HT-29 (cell line): ENCODE data around the gene CEP250. TPM values are rescaled to one million over a fixed set of nuclear protein-coding genes. Genes with fewer than 3 reads are reported as not detected.
A peak's percentile ranks its signal among the peaks of the same experiment; 100 is the strongest.
"Not testable (repeated sequence)": the region's sequence is repeated elsewhere in the genome, so short reads cannot be mapped to it uniquely, and the experiment has no call there.

Source experiments
- DNase-seq: peaks from one replicate; pipeline ENCODE4 v3.0.0-alpha.2; 2015; ENCODE audit warnings: low spot score
- total RNA-seq: library from RNA; depleted of rRNA; stranded (reverse); fragments of >200 nt; shearing (Covaris generic); gene quantifications from 2 replicates; pipeline ENCODE4 v1.2.3, GENCODE V29; 2014; rRNA removed

The CEP250 gene, protein sequence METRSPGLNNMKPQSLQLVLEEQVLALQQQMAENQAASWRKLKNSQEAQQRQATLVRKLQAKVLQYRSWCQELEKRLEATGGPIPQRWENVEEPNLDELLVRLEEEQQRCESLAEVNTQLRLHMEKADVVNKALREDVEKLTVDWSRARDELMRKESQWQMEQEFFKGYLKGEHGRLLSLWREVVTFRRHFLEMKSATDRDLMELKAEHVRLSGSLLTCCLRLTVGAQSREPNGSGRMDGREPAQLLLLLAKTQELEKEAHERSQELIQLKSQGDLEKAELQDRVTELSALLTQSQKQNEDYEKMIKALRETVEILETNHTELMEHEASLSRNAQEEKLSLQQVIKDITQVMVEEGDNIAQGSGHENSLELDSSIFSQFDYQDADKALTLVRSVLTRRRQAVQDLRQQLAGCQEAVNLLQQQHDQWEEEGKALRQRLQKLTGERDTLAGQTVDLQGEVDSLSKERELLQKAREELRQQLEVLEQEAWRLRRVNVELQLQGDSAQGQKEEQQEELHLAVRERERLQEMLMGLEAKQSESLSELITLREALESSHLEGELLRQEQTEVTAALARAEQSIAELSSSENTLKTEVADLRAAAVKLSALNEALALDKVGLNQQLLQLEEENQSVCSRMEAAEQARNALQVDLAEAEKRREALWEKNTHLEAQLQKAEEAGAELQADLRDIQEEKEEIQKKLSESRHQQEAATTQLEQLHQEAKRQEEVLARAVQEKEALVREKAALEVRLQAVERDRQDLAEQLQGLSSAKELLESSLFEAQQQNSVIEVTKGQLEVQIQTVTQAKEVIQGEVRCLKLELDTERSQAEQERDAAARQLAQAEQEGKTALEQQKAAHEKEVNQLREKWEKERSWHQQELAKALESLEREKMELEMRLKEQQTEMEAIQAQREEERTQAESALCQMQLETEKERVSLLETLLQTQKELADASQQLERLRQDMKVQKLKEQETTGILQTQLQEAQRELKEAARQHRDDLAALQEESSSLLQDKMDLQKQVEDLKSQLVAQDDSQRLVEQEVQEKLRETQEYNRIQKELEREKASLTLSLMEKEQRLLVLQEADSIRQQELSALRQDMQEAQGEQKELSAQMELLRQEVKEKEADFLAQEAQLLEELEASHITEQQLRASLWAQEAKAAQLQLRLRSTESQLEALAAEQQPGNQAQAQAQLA (N-terminal part only)
- 19.2 and 30.2 TPM in 2 replicates for total RNA-seq

DNA sequence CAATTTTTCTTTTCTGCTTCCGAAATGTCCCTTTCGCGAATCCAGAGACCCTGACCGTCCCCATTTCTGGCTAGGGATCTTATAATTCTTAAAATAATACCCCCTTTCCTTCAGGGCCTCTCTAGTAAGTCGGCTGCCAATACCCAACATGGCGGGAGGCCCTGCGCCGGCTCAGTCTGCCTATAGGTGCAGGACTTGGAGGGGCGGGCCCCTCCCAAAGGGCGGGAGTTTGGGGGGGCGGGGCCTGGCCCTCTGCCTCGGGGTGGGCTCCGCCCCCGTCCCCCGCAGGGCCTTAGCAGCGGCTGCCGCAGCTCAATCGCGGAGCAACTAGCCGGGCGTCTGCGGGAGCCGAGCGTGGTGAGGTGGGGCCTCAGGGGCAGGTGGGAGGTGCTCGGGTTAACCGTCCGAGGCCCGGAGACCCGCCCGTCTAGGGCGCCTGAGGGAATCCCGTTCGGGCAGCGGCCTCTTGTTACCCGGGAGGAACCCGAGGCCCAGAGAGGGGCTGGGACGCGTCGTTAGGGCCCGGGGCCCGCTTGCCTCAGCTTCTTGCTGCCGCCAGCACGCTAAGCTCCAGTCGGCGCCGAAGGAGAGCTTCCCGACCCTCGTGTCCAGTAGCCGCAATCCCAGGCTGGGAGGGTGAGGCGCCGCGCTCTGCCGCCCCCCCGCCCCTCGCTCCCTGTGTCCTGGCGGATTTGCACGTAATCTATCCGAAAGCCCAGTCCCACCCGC is at the start of gene CEP250:
CEP250 (plus strand) TSS at position 718 of the 729 bp plus-strand sequence. CDS start 6,770 bp downstream, outside the sequence.
- DNase-seq = peak; percentile 100

DNA sequence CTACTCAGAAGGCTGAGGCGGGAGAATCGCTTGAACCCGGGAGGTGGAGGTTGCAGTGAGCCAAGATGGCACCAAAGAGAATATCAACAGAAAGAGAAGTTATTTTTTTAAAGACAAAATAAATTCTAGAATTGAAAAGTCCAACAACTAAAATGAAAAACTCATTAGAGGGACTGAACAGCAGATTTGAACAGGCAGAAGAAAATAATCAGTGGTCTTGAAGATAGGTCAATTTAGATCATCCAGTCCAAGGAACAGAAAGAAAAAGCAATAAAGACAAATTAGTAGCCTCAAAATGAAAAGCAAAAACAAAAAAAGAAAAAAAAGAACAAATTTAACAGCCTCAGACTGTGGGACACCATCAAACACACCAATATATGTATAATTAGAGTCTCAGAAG is 49.6 kb upstream of the CEP250 start:
- no peak for DNase-seq

DNA sequence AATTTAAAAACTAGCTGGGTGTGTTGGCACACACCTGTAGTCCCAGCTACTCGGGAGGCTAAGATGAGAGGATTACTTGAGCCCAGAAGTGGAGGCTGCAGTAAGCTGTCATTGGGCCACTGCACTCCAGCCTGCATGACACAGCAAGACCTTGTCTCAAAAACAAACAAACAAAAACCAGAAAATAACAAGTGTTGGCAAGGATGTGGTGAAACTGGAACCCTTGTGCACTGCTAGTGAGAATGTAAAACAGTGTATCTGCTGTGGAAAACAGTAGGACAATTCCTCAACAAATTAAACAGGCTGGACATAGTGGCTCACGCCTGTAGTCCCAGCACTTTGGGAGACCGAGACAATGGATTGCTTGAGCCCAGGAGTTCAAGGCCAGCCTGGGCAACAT is 47.1 kb upstream of the CEP250 start:
- DNase-seq = no peak

DNA sequence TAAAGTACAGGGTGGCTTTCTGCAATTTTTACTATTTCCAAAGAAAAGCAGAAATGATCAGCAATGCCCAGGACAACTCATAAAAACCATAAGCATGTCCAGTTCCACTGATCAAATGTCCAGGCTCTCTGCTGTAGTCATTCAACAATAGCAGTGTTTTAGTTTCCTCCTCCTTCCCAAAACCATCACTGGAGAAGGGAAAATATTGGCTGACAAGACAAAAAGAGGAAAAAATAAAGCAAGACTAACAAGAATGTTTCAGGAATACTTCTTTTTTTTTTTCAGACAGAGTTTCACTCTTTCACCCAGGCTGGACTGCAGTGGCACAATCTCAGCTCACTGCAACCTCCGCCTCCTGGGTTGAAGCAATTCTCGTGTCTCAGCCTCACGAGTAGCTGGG is 45.9 kb upstream of the CEP250 start:
- DNase-seq = no peak

DNA sequence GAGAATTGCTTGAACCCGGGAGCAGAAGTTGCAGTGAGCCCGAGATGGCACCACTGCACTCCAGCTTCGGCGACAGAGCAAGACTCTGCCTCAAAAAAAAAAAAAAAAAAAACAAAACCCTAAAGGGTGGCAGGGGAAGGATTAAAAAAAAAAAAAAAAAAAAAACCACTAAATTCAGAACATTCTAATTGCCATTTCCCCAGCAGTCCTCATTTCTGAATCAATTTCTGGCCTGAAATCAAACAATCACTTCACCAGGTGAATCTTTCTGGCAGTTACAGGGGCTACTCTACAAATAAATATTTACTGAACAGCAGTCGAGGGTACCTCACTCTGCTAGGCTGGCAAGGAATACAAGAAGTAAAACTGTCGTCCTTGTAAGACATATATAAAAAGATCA is 44.8 kb upstream of the CEP250 start:
- no peak for DNase-seq

DNA sequence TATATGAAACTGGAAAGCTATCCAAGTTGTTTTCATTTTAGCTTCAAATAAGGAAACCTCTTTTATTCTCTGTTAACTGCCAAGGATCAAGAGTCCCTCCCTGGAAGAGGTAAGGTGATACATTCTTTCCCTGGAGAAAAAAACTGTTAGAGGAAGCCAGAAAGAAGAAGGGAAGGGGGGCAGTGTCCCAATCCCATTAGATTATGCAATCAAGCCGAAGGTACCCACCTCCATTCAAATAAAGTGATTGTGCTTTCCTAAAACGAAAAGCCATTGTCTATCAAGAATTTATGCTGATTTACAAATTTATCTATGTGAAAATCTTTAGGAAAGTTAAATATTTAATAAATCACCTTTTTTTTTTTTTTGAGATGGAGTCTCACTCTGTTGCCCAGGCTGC is 34.1 kb upstream of the CEP250 start:
- DNase-seq = no peak

DNA sequence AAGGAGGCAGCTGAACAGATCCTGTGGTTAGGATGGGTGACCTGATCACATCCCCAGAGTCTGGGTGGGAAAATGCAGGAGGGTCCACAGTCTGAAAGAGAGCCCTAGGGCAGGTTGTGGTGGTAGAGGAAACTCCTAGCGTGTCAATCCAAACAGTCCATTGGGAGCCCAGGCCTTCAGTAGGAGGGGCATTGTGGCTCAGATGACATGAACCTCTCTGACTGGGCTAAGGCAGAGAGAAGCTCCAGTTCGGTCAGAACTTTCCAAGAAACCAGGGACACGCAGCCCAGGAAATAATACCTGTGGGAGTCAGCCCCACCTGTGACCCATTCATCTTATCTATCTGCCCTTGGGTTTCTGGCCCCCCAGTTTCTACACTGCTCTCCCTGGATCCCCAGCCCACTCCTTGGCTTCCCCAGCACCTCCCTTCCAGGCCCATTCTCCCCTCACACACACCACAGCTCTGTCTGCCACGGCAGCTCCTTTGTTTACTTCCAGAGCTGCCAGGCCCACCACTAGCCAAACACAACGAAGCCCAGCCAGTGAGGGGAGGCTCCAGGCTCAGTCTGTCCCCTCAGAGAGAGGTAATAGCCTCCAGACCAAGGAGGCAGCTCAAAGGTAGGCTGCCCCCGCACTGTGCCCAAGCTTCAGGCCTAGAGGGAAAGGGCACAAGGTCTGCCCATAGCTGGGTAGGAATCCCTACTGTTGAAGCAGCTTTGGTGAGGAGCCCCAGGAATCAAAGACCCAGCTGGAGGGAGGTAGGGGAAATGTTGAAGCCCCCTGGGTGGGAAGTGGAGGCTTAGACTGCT is 23.6 kb upstream of the CEP250 start:
- no peak for DNase-seq

DNA sequence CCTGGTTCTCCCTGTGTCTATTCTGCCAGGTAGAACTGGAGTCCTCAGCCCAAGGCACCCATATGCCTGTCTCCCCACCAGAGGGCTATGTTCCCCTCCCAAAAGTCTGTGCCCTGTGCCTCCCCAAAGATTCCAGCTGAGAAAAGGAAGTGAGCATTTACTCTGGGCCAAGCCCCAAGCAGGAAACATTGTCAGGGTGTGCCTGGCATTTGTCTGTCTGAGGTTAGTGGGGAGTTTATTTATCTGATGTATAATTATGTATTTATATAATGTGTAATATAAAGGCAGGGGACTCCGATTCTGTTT is 23.0 kb upstream of the CEP250 start:
- no peak for DNase-seq

DNA sequence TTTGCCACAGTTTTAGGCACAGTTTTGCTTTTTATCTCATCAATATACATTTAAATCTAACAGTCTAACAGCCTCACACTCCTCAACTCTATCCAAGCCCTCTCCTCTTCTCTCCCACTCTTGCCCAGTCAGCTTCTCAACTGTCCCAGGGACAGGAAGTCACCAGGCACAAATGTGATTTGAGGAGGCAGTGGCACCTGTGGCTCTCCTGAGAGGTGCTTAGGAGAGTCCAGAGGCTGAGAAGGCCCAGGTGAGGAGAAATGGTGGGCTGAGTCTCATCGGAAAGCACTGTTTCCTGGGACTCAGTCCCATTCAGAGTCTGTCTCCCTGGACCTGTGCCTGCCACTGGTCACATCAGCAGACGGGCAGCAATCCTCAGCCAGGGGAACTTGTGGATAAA is 22.1 kb upstream of the CEP250 start:
- no peak for DNase-seq

DNA sequence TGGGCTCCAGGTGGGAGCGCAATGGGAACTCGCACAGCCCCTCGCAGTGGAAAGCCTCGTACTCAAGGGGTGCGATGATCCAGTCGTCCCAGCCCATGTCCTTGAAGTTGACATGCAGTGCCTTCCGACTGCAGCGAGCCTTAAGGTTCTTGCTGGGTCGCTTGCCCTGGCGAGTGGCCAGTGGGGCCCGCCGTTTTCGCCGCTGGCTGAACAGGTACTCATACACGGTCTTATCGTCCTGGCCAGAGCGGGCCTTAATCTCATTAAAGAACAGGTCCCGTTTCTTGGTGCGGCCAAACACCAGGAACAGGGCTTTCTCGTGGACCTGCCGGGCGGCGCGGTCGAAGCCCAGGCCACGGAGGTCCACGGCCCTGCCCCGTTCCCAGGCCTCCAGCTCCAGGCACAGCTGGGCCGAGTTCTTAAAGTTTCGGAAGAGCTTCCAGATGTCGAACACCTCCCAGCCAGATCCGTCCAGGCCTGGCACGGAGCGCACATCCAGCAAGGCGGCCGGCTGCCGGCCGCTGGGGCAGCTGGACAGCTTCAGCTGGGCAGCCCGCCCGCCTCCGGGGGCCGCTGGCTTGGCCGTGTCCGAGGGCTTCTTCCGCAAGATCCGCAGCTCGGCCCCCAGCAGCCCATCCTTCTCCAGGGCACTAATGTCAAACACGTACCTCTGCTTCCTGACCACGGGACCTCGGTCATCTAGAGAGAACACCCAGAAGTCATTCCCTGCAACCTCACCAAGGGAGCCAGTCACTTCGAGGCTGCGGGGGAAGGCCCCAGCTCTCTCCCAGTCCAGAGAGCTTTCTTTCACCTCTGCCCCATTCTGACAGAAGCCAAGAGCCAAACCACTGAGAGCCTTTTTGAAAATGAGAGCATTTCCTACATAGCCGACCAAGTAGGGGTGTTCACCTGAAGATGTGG is 21.1 kb upstream of the CEP250 start:
- DNase-seq = no peak

DNA sequence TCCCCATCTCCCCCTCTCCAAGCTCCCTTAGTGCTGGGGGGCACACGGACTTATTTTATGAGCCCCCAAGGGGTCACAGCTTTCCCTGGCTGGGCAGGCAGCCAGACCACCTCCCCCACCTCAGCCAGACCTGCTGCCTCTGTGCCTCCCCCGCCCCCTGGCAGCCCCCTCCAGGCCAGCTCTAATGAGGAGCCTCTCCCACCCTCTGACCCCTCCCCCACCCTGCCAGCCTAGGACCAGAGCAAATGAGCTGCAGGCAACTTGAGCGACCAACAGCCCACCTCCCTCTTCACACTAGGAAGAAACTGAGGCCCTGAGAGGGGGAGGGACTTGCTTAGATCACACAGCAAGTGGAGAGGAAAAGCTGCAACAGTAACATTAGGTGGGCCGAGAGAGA is 19.2 kb upstream of the CEP250 start:
- DNase-seq = no peak

DNA sequence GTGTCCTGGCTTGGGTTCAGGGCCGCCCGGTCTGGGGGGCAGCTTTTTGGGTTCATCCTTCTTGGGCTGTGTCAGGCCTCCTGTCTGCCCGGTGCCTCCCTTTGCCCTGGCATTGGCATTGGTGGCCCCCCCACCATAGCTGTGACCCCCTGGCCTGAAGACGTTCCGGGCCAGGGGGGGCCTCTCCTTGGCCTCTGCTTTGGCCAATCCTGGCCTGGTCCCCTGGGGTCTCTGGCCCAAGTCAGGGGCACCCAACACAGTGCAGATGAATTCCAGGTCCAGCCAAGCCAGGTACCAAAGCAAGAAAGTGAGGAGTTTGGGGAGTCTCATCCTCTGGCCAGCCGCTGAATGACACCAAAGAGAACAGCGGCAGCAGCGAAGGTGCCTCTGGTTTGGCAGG is 17.8 kb upstream of the CEP250 start:
- DNase-seq = no peak

DNA sequence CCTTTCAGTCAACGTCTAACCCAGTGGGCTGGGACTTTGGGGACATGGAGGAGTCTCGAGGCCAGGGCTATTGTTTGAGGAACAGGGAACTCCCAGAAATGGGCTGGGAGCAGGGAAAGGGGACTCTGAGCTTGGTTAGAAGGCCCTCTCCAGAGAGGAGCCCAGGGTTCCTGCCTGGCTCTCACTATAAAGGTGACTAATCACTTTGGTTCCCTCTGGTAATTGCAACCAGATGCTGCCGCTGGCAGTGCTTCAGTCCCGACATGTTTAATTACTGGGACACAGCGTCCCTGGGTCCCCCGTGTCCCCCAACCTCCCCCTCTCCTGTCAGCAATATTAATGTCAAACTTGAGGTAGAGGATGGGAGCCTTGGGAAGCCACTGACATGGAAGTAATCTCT is 12.4 kb upstream of the CEP250 start:
- no peak for DNase-seq

DNA sequence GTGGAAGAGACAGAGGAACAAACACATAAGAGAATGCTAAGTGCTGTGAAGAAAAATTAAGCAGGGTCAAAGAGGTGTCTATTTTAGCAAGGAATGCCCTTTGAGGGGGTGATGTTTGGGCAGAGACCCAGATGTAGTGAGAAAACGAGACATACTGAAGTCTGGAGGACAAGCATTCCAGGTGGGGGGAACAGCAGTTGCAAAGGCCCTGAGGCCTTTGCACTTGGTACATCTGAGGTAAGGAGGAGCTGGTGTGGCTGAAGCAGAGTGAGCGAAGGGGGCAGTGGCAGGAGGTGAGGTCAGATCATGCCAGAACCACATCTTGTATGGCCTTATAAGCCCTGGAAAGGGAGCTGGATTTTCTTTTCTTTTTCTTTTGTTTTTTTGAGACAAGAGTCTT is 11.2 kb upstream of the CEP250 start:
- no peak for DNase-seq

DNA sequence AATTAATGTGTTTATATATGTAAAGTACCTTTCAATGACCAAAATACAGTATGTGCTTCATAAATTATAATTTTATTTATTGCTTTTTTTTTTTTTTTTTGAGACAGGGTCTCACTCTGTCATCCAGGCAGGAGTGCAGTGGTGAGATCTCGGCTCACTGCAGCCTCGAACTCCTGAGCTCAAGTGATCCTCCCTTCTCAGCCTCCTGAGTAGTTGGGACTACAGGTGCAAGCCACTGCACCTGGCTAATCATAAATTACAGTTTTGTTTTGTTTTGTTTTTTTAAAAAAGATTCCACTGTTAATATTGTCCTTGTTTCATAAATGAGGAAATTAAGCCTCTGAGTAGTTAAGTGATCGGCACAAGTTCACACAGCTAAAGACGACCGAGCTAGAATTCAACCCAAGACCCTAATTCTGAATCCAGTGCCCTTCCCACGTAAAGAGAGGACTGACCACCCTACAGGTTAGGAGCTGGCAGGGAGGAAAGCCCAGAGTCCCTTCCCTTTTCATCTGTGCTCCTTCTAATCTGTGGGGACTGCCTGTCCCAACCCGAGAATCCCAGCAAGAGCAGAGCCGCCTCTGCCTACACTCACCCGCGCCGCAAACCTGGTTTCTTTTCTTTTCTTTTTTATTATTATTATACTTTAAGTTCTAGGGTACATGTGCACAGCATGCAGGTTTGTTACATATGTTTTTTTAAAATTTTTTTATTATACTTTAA is 8.9 kb upstream of the CEP250 start:
- peak; percentile 22 for DNase-seq

DNA sequence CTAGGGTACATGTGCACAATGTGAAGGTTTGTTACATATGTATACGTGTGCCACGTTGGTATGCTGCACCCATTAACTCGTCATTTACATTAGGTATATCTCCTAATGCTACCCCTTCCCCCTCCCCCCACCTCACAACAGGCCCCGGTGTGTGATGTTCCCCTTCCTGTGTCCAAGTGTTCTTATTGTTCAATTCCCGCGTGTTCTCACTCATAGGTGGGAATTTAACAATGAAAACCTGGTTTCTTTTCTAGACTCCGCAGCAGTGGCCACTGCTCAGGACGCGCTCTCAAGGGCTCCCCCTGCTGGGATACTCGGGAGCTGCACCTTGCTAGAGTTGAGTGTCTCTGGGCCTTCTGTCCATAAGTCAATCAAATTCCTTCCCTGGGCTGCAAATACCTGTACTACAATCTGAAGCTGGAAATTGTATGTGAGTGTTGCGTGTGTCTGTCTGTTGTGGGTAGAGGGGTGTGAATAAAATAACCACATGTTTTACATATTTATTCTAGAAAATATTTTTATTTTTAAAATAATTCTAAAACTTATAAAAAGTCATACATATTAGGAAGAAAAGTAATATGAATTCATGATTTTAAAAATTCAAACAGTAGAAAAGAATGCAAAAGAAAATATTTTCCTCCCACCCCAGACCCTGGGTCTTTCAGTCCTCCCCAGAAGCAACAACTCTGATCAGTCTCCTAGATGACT is 8.2 kb upstream of the CEP250 start:
- DNase-seq = peak; percentile 100

DNA sequence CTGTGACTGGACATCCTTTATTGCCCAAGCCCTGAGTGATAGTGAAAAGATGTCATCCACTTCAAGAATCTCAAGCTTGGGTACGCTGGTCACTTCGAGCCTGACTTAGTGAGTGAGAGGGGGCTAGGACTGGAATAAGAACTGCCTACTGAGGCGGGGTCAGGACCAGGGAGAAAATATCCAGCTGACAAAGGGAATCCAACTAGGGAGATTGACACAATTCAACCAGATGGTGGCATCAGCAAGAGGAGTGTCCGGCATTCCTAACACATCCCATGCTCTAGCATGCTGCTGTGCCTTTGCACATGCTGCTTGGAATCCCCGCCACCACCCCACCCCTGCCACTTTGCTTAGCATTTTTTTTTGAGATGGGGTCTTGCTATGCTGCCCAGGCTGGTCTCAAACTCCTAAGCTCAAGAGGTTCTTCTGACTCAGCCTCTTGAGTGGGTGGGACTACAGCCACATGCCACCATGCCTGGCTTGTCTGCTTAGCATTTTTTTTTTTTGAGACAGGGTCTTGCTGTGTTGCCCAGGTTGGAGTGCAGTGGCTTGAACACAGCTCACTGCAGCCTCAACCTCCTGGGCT is 6.5 kb upstream of the CEP250 start:
- DNase-seq = no peak

DNA sequence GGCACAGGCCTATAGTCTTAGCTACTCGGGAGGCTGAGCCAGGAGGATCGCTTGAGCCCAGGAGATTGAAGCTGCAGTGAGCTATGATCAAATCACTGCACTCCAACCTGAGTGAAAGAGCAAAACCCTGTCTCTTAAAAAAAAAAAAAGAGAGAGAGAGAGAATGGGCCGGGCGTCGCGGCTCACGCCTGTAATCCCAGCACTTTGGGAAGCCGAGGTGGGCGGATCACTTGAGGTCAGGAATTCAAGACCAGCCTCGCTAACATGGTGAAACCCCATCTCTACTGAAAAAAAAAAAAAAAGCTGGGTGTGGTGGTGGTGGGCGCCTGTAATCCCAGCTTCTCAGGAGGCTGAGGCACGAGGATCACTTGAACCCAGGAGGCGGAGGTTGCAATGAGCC is 5.5 kb upstream of the CEP250 start:
- DNase-seq = not testable (repeated sequence)
